Neural progenitor cell (in vitro differentiated cells): ENCODE measurements around the gene ZC3H18. TPM values are rescaled to one million over a fixed set of nuclear protein-coding genes. Genes with fewer than 3 reads are reported as not detected.

Experiments
- DNase-seq: peaks from one replicate; pipeline ENCODE4 v3.0.0-alpha.2; 2016; ENCODE audit warnings: low spot score
- H2AFZ ChIP-seq: fragments of 200-600 bp; sonication (generic); replicated peaks from 2 replicates; pipeline ENCODE4 v1.6.1; 2016; ENCODE audit warnings: antibody characterized with exemption
- H3F3A ChIP-seq: fragments of 200-600 bp; sonication (generic); 2 replicates; pipeline ENCODE4 v1.6.1; 2016; ENCODE audit warnings: antibody characterized with exemption, low read depth
- H3K27ac ChIP-seq: fragments of 200-600 bp; sonication (generic); 2 replicates; pipeline ENCODE4 v1.5.1; 2016; ENCODE audit warnings: mild to moderate bottlenecking
- H3K27me3 ChIP-seq: fragments of 200-600 bp; sonication (generic); 2 replicates; pipeline ENCODE4 v1.6.1; 2016; ENCODE audit warnings: mild to moderate bottlenecking, moderate library complexity
- H3K36me3 ChIP-seq: fragments of 200-600 bp; sonication (generic); 2 replicates; pipeline ENCODE4 v1.5.1; 2016
- H3K4me1 ChIP-seq: fragments of 200-600 bp; sonication (generic); 2 replicates; pipeline ENCODE4 v1.6.1; 2016; ENCODE audit warnings: mixed run types
- H3K4me2 ChIP-seq: fragments of 200-600 bp; sonication (generic); 2 replicates; pipeline ENCODE4 v1.6.1; 2016
- H3K4me3 ChIP-seq: fragments of 200-600 bp; sonication (generic); 2 replicates; pipeline ENCODE4 v1.5.1; 2016
- H3K79me2 ChIP-seq: fragments of 200-600 bp; sonication (generic); 2 replicates; pipeline ENCODE4 v1.6.1; 2016; ENCODE audit warnings: low read depth
- H3K9ac ChIP-seq: fragments of 200-600 bp; sonication (generic); 2 replicates; pipeline ENCODE4 v1.6.1; 2016
- H3K9me3 ChIP-seq: fragments of 200-600 bp; sonication (generic); 2 replicates; pipeline ENCODE4 v1.5.1; 2016; ENCODE audit warnings: low read depth
- H4K20me1 ChIP-seq: fragments of 200-600 bp; sonication (generic); 2 replicates; pipeline ENCODE4 v1.6.1; 2016; ENCODE audit warnings: low read depth
- H3K27ac Mint-ChIP-seq: 3 replicates; pipeline ENCODE4 v1.8.0; 2021; ENCODE audit warnings: mixed read lengths
- H3K27me3 Mint-ChIP-seq: 2 replicates; pipeline ENCODE4 v1.8.0; 2022; ENCODE audit warnings: low read depth, mild to moderate bottlenecking, inconsistent platforms, moderate library complexity, mixed read lengths; ENCODE audit not compliant: insufficient read depth
- H3K36me3 Mint-ChIP-seq: 3 replicates; pipeline ENCODE4 v1.8.0; 2021; ENCODE audit warnings: mixed read lengths
- H3K4me1 Mint-ChIP-seq: 3 replicates; pipeline ENCODE4 v1.8.0; 2021; ENCODE audit warnings: mixed read lengths
- H3K4me3 Mint-ChIP-seq: 3 replicates; pipeline ENCODE4 v1.8.0; 2021; ENCODE audit warnings: mild to moderate bottlenecking, moderate library complexity, mixed read lengths
- H3K9me3 Mint-ChIP-seq: 3 replicates; pipeline ENCODE4 v1.8.0; 2020; ENCODE audit warnings: mixed read lengths
- CTCF ChIP-seq: fragments of 200-600 bp; sonication (generic); IDR thresholded peaks from 2 replicates; pipeline ENCODE4 v1.5.1; 2017; ENCODE audit warnings: antibody characterized with exemption, mild to moderate bottlenecking
- EZH2 ChIP-seq: fragments of 200-600 bp; sonication (generic); IDR thresholded peaks from 2 replicates; pipeline ENCODE4 v1.6.1; 2017; ENCODE audit warnings: antibody characterized with exemption, mild to moderate bottlenecking, moderate library complexity
- EZH2phosphoT487 ChIP-seq: fragments of 200-600 bp; sonication (generic); IDR thresholded peaks from 2 replicates; pipeline ENCODE4 v1.6.1; 2017; ENCODE audit warnings: antibody characterized with exemption
- total RNA-seq: library from RNA; depleted of rRNA; stranded (reverse); fragments of >200 nt; gene quantifications from 2 replicates; pipeline ENCODE4 v1.2.3, GENCODE V29; 2015; ENCODE audit warnings: low replicate concordance

ZC3H18 gene
- total RNA-seq, 1 donor from 2014 or later: 24.2 TPM

DNA sequence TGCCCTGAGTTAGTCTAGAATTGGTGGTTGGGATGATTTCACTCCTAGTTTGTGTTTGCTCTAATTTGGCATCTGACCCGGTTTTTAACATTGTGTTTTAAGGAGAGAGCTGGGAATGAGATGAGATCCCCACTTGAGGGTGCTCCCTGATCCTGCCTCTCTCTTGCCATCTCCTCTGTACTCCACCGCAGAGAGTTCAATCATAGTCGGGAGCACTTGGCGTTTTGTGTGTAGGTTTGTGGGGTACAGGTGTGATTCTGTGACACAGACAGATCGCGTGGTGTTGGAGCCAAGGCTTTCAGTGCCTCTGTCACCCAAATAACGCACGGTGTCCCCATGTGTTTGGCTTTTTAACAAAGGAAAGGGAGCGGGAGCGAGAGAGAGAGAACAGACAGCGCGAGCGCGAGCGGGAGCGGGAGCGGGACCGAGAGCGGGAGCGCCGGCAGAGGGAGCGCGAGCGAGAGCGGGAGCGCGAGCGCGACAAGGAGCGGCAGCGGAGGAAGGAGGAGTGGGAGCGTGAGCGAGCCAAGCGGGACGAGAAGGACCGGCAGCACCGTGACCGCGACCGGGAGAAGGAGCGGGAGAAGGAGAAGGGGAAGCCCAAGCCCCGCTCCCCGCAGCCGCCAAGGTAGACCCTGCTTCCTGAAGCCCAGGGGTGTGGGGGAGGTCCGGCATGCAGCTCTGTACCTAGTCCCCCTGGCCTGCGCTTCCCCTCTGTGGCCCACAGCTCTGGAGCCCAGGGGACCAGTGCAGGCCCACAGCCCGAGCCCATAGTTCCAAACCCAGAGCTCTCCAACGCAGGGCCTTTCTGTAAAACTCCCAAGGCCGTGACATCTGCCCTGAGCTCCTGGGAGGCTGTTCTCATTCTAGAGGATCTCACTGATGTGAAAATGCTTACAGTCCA is 41.0 kb downstream of the ZC3H18 start:
- Mint-ChIP-seq H3K4me3 (no peak overlapping the region), H3K27me3 (no peaks in the 10 kb centered on the region), H3K4me1 (peaks cover 5% of the 10 kb centered on the region), H3K36me3 (peaks cover 23% of the 10 kb centered on the region), H3K9me3 (no peaks in the 10 kb centered on the region), H3K27ac (no peak overlapping the region)
- Histone ChIP-seq H3K9ac (no peak overlapping the region), H4K20me1 (peaks cover 72% of the 10 kb centered on the region), H2AFZ (no peak overlapping the region), H3F3A (peaks cover 9% of the 10 kb centered on the region), H3K4me3 (no peak overlapping the region), H3K4me1 (no peaks in the 10 kb centered on the region), H3K27me3 (no peaks in the 10 kb centered on the region), H3K4me2 (peak overlapping the region; percentile 48), H3K36me3 (no peaks in the 10 kb centered on the region), H3K27ac (no peak overlapping the region), H3K79me2 (peaks cover 19% of the 10 kb centered on the region), H3K9me3 (no peaks in the 10 kb centered on the region)
- TF ChIP-seq EZH2phosphoT487: no peak
- TF ChIP-seq CTCF: peak; percentile 48
- TF ChIP-seq EZH2: no peak
- peak; percentile 73 for DNase-seq

GRCh38 chr16:88613293-88613692 is 43.1 kb downstream of the ZC3H18 start:
- peaks cover 2% of the 10 kb centered on the region for H3K27me3 Mint-ChIP-seq
- peaks cover 26% of the 10 kb centered on the region for H3K79me2 ChIP-seq
- H3F3A ChIP-seq: peaks cover 9% of the 10 kb centered on the region
- no peak overlapping the region for H3K27ac ChIP-seq
- no peak overlapping the region for H3K4me3 ChIP-seq
- no peaks in the 10 kb centered on the region for H3K9me3 Mint-ChIP-seq
- TF ChIP-seq EZH2: no peak
- TF ChIP-seq CTCF: no peak
- no peak for TF ChIP-seq EZH2phosphoT487
- peak overlapping the region; percentile 59 for H3K27ac Mint-ChIP-seq
- H2AFZ ChIP-seq: no peak overlapping the region
- no peaks in the 10 kb centered on the region for H3K4me1 ChIP-seq
- H3K36me3 Mint-ChIP-seq: peaks cover 18% of the 10 kb centered on the region
- no peak overlapping the region for H3K4me3 Mint-ChIP-seq
- no peaks in the 10 kb centered on the region for H3K9me3 ChIP-seq
- H3K27me3 ChIP-seq: no peaks in the 10 kb centered on the region
- DNase-seq: no peak
- peaks cover 9% of the 10 kb centered on the region for H3K4me1 Mint-ChIP-seq
- H3K36me3 ChIP-seq: no peaks in the 10 kb centered on the region
- H4K20me1 ChIP-seq: peaks cover 87% of the 10 kb centered on the region
- H3K9ac ChIP-seq: no peak overlapping the region
- no peak overlapping the region for H3K4me2 ChIP-seq

DNA sequence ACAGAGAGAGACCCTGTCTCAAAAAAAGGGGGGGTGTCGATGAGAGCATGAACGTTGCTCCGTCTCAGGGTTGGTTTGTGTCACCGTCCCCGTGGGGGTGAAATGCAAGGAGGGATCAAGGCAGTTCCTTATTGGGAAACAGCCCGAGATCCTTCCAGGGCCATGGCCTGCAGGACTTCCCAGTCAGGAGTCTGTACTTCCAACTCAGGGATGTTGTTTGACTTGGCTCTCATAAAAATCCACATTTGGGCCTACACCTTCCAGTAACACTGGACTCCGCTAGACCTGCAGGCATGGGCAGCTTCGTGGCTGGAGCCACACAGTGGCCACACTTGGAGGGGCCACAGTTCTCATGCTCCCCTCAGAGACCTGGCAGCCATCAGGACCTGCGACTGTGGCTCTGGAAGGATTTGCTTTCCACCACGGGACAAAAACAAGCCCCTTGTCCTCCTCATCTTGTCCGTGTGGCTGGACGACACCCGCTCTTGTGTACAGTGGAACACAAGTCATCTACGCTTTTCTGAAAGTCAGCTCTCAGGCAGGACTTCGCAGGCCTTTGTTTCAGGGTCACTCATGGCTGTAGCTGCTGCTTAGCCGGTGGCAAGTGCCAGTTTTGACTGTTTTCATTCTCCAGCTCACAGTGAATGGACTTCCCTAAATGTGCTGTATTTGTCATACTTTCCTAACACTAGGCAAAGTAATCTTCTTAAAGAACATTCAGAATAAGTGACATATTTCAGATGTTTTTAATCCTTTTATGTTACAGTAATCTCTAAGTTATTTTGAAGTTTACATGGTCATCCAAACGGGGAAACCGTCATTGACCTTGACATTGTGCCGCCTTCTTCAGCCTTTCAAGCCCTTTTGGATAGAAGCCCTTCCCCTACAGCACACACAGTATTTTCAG is 44.0 kb downstream of the ZC3H18 start:
- peak overlapping the region; percentile 60 for H3K27ac Mint-ChIP-seq
- DNase-seq: no peak

More for the DNA sequence above, 44.0 kb downstream of the ZC3H18 start:
- no peaks in the 10 kb centered on the region for H3K9me3 Mint-ChIP-seq
- Histone ChIP-seq H3K4me2 (no peak overlapping the region), H3F3A (peaks cover 9% of the 10 kb centered on the region), H2AFZ (no peak overlapping the region), H3K4me1 (no peaks in the 10 kb centered on the region), H4K20me1 (peaks cover 96% of the 10 kb centered on the region), H3K79me2 (peaks cover 34% of the 10 kb centered on the region), H3K27ac (no peak overlapping the region), H3K27me3 (no peaks in the 10 kb centered on the region), H3K4me3 (no peak overlapping the region), H3K9ac (no peak overlapping the region), H3K36me3 (no peaks in the 10 kb centered on the region), H3K9me3 (no peaks in the 10 kb centered on the region)
- H3K4me3 Mint-ChIP-seq: no peak overlapping the region
- H3K4me1 Mint-ChIP-seq: peaks cover 16% of the 10 kb centered on the region
- H3K27me3 Mint-ChIP-seq: peaks cover 2% of the 10 kb centered on the region
- TF ChIP-seq CTCF (no peak), EZH2 (no peak), EZH2phosphoT487 (no peak)
- H3K36me3 Mint-ChIP-seq: peaks cover 20% of the 10 kb centered on the region
